Tracheal epithelial cell (primary cell): Measurements from ENCODE around the gene TALDO1. TPM values are rescaled to one million over a fixed set of nuclear protein-coding genes. Genes with fewer than 3 reads are reported as not detected.

Source experiments
- total RNA-seq: library from RNA; depleted of rRNA; stranded (reverse); fragments of >200 nt; gene quantifications from 2 replicates; pipeline ENCODE4 v1.2.1, GENCODE V29; 2014

TALDO1 gene
- 259 and 288 TPM in 2 replicates for total RNA-seq

GRCh38 chr11:747158-748006, at the start of gene TALDO1:
Gene TALDO1, plus strand, starts transcription at chr11:747464. Its CDS starts 18 bp downstream, at chr11:747482.

GRCh38 chr11:705646-706438, 41.4 kb upstream of the TALDO1 start, which contains the start of gene EPS8L2:
Gene EPS8L2, plus strand, starts transcription at chr11:706231. Its CDS starts 3,177 bp downstream, at chr11:709408.

GRCh38 chr11:777288-778255, 30.3 kb downstream of the TALDO1 start, which contains the start of gene GATD1:
Gene GATD1, minus strand, starts transcription at chr11:777487. Its CDS starts 25 bp downstream, at chr11:777462.

GRCh38 chr11:789943-790342, 42.7 kb downstream of the TALDO1 start, which contains the start of gene CEND1:
Gene CEND1, minus strand, starts transcription at chr11:790090. Its CDS starts 1,514 bp downstream, at chr11:788576.

GRCh38 chr11:798093-798713, 50.9 kb downstream of the TALDO1 start, which contains the start of gene SLC25A22:
Gene SLC25A22, minus strand, starts transcription at chr11:798281. Its CDS starts 3,275 bp downstream, at chr11:795006.

GRCh38 chr11:809287-810039, 62.2 kb downstream of the TALDO1 start, which contains the start of gene RPLP2:
Gene RPLP2, plus strand, starts transcription at chr11:809967. Its CDS starts 268 bp downstream, at chr11:810235.

Other genes with a start within 250 kb of the TALDO1 start
- gene RNH1, start 240.2 kb upstream of the TALDO1 start, total RNA-seq, result 433 and 438 TPM in 2 replicates
- gene HRAS, start 211.9 kb upstream of the TALDO1 start, total RNA-seq, result 85.5 and 92.5 TPM in 2 replicates
- 0.21 and 0.48 TPM in 2 replicates for gene LRRC56, start 209.9 kb upstream of the TALDO1 start, total RNA-seq
- gene LMNTD2, start 186.7 kb upstream of the TALDO1 start, total RNA-seq, result 1.7 and 3.2 TPM in 2 replicates
- 49.7 and 60.0 TPM in 2 replicates for gene RASSF7, start 186.5 kb upstream of the TALDO1 start, total RNA-seq
- 20.7 and 28.9 TPM in 2 replicates for gene PHRF1, start 171.0 kb upstream of the TALDO1 start, total RNA-seq
- gene IRF7, start 131.5 kb upstream of the TALDO1 start, total RNA-seq, result 10.8 and 21.7 TPM in 2 replicates
- not detected in 2 replicates for gene CDHR5, start 122.5 kb upstream of the TALDO1 start, total RNA-seq
- gene SCT, start 120.3 kb upstream of the TALDO1 start, total RNA-seq, result not detected in 2 replicates
- not detected in 2 replicates for gene DRD4, start 110.2 kb upstream of the TALDO1 start, total RNA-seq
- 31.1 and 41.1 TPM in 2 replicates for gene DEAF1, start 52.2 kb upstream of the TALDO1 start, total RNA-seq
- gene TMEM80, start 51.6 kb upstream of the TALDO1 start, total RNA-seq, result 4.8 and 15.6 TPM in 2 replicates
- 165 and 183 TPM in 2 replicates for gene EPS8L2, start 41.2 kb upstream of the TALDO1 start, total RNA-seq
- 19.5 and 23.2 TPM in 2 replicates for gene GATD1, start 30.0 kb downstream of the TALDO1 start, total RNA-seq
- gene CEND1, start 42.6 kb downstream of the TALDO1 start, total RNA-seq, result not detected in 2 replicates
- 9.2 and 11.3 TPM in 2 replicates for gene SLC25A22, start 50.8 kb downstream of the TALDO1 start, total RNA-seq
- gene PIDD1, start 57.8 kb downstream of the TALDO1 start, total RNA-seq, result 4.8 and 7.2 TPM in 2 replicates
- 347 and 511 TPM in 2 replicates for gene RPLP2, start 62.5 kb downstream of the TALDO1 start, total RNA-seq
- 11.1 and 11.9 TPM in 2 replicates for gene PNPLA2, start 71.5 kb downstream of the TALDO1 start, total RNA-seq
- 0.43 and 2.4 TPM in 2 replicates for gene CRACR2B, start 80.5 kb downstream of the TALDO1 start, total RNA-seq
- gene CD151, start 85.5 kb downstream of the TALDO1 start, total RNA-seq, result 274 and 430 TPM in 2 replicates
- gene POLR2L, start 95.1 kb downstream of the TALDO1 start, total RNA-seq, result 15.1 and 37.4 TPM in 2 replicates
- 45.0 and 53.3 TPM in 2 replicates for gene TSPAN4, start 95.4 kb downstream of the TALDO1 start, total RNA-seq
- 56.9 and 59.9 TPM in 2 replicates for gene CHID1, start 163.3 kb downstream of the TALDO1 start, total RNA-seq
- gene AP2A2, start 178.4 kb downstream of the TALDO1 start, total RNA-seq, result 16.4 and 17.1 TPM in 2 replicates